Measurements from ENCODE around the gene SERPING1.

GRCh38 chr11:57599381-57599780 lies 1.9 kb downstream of the SERPING1 start:
- TF ChIP-seq CTCF (conservative IDR thresholded peaks at IDR 0.05; ENCODE audit: low read depth, low read length) (no peak), EZH2 (IDR thresholded peaks at IDR 0.05; ENCODE audit: borderline replicate concordance, low read depth, low read length, poor library complexity, severe bottlenecking) (no peak)

Measured in A673 (cell line).